GM11168 (cell line): ENCODE measurements around the gene CCDC71L.

Source experiments
- in situ Hi-C: fragments of 300-500 bp; cut with MboI; formaldehyde crosslinking; loops from one replicate; pipeline ENCODE4 v1.12.0; 2022; ENCODE audit warnings: low sequenced_read_pairs; ENCODE audit not compliant: unreplicated experiment

Gene CCDC71L

GRCh38 chr7:106630648-106631047 is 30.3 kb downstream of the CCDC71L start:
- in situ Hi-C loops = no loop called here

GRCh38 chr7:106629516-106629915 is 31.4 kb downstream of the CCDC71L start:
- in situ Hi-C loops = no loop called here

GRCh38 chr7:106626376-106627164 is 34.4 kb downstream of the CCDC71L start:
- in situ Hi-C loops = no loop called here

GRCh38 chr7:106625678-106626301 is 35.2 kb downstream of the CCDC71L start:
- in situ Hi-C loops = no loop called here

- in situ Hi-C loops = no loop called here
These were observed 37.1 kb downstream of the CCDC71L start for GRCh38 chr7:106623853-106624252.

- in situ Hi-C loops = no loop called here
These were observed 37.7 kb downstream of the CCDC71L start for GRCh38 chr7:106623315-106623660.

- in situ Hi-C loops = no loop called here
These were observed 38.2 kb downstream of the CCDC71L start for GRCh38 chr7:106622654-106623314.

- in situ Hi-C loops = no loop called here
These were observed 39.4 kb downstream of the CCDC71L start for GRCh38 chr7:106621393-106622132.

GRCh38 chr7:106620676-106621075 is 40.3 kb downstream of the CCDC71L start:
- in situ Hi-C loops = no loop called here

GRCh38 chr7:106620034-106620433 is 40.9 kb downstream of the CCDC71L start:
- in situ Hi-C loops = no loop called here

GRCh38 chr7:106619213-106619612 is 41.7 kb downstream of the CCDC71L start:
- in situ Hi-C loops = no loop called here

- in situ Hi-C loops = no loop called here
These were observed 42.5 kb downstream of the CCDC71L start for GRCh38 chr7:106618480-106618879.

- in situ Hi-C loops = no loop called here
These were observed 43.1 kb downstream of the CCDC71L start for GRCh38 chr7:106617860-106618259.

GRCh38 chr7:106616708-106617051 is 44.3 kb downstream of the CCDC71L start:
- in situ Hi-C loops = no loop called here

GRCh38 chr7:106615808-106616707 is 44.9 kb downstream of the CCDC71L start:
- in situ Hi-C loops = no loop called here

- in situ Hi-C loops = no loop called here
These were observed 46.2 kb downstream of the CCDC71L start for GRCh38 chr7:106614751-106615150.

GRCh38 chr7:106613848-106614560 is 47.0 kb downstream of the CCDC71L start:
- in situ Hi-C loops = no loop called here

GRCh38 chr7:106613279-106613678 is 47.7 kb downstream of the CCDC71L start:
- in situ Hi-C loops = no loop called here

- in situ Hi-C loops = no loop called here
These were observed 48.5 kb downstream of the CCDC71L start for GRCh38 chr7:106612432-106612831.
